GM19397 (cell line): ENCODE results near the gene AMPD1.

Experiments used
- ATAC-seq: cut with Tn5 transposase; IDR thresholded peaks from one replicate; pipeline ENCODE4 v1.9.1; 2021; ENCODE audit warnings: mild to moderate bottlenecking, moderate library complexity; ENCODE audit not compliant: unreplicated experiment

AMPD1 gene

GRCh38 chr1:114648503-114648902 is 46.8 kb downstream of the AMPD1 start:
- ATAC-seq, result no peak

GRCh38 chr1:114641377-114641776 is 54.0 kb downstream of the AMPD1 start:
- ATAC-seq, result no peak

DNA sequence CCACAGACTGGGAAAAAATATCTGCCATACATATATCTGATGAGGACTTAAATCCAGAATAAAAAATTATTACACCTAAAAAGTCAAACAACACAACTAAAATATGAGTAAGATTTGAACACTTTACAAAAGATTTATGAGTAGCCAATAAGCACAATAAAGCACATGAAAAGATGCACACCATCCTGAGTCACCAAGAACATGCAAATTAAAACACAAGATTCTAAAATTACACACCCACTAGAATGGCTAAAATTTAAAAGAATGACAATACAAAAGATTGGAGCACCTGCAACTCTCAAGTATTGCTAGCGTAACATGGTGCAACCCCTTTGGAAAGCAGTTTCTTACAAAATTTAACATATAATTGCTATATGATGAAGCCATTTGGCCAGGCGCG is 56.4 kb downstream of the AMPD1 start:
- ATAC-seq, result no peak

DNA sequence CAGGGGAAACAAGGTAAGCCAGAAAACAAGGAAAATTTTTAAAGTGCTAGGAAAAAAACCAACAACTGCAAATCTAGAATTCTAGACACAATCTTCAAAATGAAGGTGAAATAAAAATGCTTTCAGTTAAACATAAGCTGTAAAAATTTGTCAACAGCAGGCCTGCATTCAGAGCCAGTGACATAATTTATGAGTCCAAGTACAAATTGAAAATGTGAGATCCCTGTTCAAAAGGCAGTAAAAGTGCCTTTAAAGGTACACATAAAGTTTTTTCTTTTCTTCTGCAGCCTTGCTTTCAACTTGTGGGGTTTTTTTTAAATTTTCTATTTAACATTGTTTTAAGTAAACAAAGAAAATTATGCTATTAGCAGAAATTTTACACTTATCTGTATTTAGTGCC is 62.9 kb downstream of the AMPD1 start:
- no peak for ATAC-seq

GRCh38 chr1:114627107-114627506 is 68.2 kb downstream of the AMPD1 start:
- no peak for ATAC-seq

DNA sequence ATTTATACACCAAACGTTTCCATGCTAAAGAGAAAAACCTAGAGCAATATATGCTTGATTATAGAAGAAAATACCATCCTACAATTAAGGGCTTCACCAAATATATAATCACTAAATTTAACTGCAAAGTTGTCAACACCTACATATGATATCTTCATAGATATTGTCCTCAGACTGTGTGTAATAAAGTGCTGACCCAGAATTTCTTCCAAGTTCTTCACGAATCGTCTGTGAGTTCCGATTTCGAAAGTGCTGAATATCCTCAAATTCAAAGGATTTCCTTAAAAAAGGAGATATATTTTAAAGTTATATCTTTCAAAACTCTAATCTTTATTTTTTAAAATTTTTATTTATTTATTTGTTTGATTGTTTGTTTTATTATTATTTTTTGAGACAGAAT is 72.0 kb downstream of the AMPD1 start:
- no peak for ATAC-seq
